Lower lobe of right lung (tissue), 2 donors: ENCODE measurements around the gene CPNE7. TPM values are rescaled to one million over a fixed set of nuclear protein-coding genes. Genes with fewer than 3 reads are reported as not detected.
A peak's percentile ranks its signal among the peaks of the same experiment; 100 is the strongest.

Experiments
- ATAC-seq, 2 donors: fragments of 200-7000 bp; cut with Tn5 transposase; one replicate each; pipeline ENCODE4 v1.9.1; 2020 to 2022; ENCODE audit warnings: mild to moderate bottlenecking in 2 of 2, moderate library complexity in 2 of 2
- DNase-seq: peaks from one replicate; pipeline ENCODE4 v3.0.0-alpha.2; 2020
- H3K27ac ChIP-seq: fragments of 200-600 bp; one replicate; pipeline ENCODE4 v1.8.0; 2022
- H3K27me3 ChIP-seq: fragments of 200-600 bp; one replicate; pipeline ENCODE4 v1.8.0; 2022; ENCODE audit warnings: low read depth
- H3K36me3 ChIP-seq: fragments of 200-600 bp; one replicate; pipeline ENCODE4 v1.8.0; 2022; ENCODE audit warnings: mild to moderate bottlenecking
- H3K4me1 ChIP-seq: fragments of 200-600 bp; one replicate; pipeline ENCODE4 v1.8.0; 2022
- H3K4me3 ChIP-seq: fragments of 200-600 bp; one replicate; pipeline ENCODE4 v1.8.0; 2022; ENCODE audit warnings: mild to moderate bottlenecking
- H3K9me3 ChIP-seq: fragments of 200-600 bp; one replicate; pipeline ENCODE4 v1.8.0; 2022
- intact Hi-C: fragments of 100-400 bp; cut with DNase I; formaldehyde crosslinking; loops from one replicate; pipeline ENCODE4 v1.11.0; 2022
- total RNA-seq: library from RNA; stranded (reverse); fragmentation: NEBNext Ultra II Directional; extraction: Animal tissue kit (Norgen Biotek cat#: 25700); gene quantifications from one replicate; pipeline ENCODE4 v1.2.1, GENCODE V29; 2021
- TF ChIP-seq, protein P1 (sequence below): fragments of 200-600 bp; IDR thresholded peaks from one replicate; pipeline ENCODE4 v1.8.0; 2022; ENCODE audit warnings: antibody characterized with exemption, mild to moderate bottlenecking
- donor health status: DM: no; HTN: yes; CAD: no; lungs with severe emphysema.

Gene CPNE7
- total RNA-seq, 1 donor from 2014 or later = 0.35 TPM

DNA sequence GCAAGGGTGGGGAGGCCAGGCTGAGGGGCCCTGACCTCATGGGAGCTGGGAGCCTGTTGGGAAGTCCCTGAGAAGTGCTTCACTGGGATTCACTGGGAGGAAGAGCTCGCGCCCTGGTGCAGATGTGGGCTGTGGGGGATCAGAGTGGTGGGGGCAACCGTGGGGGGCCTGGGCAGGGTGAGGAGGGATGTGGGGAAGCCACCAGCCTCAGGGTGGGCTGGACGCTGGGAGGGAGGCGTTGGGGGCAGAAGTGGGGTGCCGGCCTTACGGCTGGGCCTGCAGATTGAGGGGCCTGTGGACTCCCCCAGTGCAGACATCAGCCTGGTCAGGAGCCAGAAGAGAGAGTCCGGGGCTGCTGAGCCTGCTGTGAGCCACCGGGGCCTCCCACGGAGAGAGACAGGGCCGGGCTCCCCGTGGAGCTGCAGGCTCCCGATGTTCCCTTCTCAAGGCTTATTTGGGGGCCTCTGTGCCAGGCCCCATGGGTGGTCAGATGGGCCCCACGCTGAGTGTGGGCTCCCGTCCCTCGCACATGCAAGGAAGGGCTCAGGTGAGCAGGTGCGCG, 45.7 kb downstream of the CPNE7 start:
- peaks cover 7% of the 10 kb centered on the region for H3K27me3 ChIP-seq
- no peak overlapping the region for H3K4me3 ChIP-seq
- H3K27ac ChIP-seq = no peak overlapping the region
- TF ChIP-seq, protein P1, sequence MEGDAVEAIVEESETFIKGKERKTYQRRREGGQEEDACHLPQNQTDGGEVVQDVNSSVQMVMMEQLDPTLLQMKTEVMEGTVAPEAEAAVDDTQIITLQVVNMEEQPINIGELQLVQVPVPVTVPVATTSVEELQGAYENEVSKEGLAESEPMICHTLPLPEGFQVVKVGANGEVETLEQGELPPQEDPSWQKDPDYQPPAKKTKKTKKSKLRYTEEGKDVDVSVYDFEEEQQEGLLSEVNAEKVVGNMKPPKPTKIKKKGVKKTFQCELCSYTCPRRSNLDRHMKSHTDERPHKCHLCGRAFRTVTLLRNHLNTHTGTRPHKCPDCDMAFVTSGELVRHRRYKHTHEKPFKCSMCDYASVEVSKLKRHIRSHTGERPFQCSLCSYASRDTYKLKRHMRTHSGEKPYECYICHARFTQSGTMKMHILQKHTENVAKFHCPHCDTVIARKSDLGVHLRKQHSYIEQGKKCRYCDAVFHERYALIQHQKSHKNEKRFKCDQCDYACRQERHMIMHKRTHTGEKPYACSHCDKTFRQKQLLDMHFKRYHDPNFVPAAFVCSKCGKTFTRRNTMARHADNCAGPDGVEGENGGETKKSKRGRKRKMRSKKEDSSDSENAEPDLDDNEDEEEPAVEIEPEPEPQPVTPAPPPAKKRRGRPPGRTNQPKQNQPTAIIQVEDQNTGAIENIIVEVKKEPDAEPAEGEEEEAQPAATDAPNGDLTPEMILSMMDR = no peak
- no peaks in the 10 kb centered on the region for H3K9me3 ChIP-seq
- ATAC-seq (no peak), DNase-seq (no peak)
- intact Hi-C loops = no loop called here
- H3K4me1 ChIP-seq = no peaks in the 10 kb centered on the region
- no peaks in the 10 kb centered on the region for H3K36me3 ChIP-seq

GRCh38 chr16:89621698-89622409, 46.3 kb downstream of the CPNE7 start:
- intact Hi-C loops = no loop called here
- Histone ChIP-seq H3K36me3 (no peaks in the 10 kb centered on the region), H3K9me3 (no peaks in the 10 kb centered on the region), H3K4me3 (no peak overlapping the region), H3K27ac (no peak overlapping the region), H3K4me1 (no peaks in the 10 kb centered on the region), H3K27me3 (peaks cover 7% of the 10 kb centered on the region)
- ATAC-seq (no peak), DNase-seq (no peak)
- TF ChIP-seq, protein P1 = no peak

DNA sequence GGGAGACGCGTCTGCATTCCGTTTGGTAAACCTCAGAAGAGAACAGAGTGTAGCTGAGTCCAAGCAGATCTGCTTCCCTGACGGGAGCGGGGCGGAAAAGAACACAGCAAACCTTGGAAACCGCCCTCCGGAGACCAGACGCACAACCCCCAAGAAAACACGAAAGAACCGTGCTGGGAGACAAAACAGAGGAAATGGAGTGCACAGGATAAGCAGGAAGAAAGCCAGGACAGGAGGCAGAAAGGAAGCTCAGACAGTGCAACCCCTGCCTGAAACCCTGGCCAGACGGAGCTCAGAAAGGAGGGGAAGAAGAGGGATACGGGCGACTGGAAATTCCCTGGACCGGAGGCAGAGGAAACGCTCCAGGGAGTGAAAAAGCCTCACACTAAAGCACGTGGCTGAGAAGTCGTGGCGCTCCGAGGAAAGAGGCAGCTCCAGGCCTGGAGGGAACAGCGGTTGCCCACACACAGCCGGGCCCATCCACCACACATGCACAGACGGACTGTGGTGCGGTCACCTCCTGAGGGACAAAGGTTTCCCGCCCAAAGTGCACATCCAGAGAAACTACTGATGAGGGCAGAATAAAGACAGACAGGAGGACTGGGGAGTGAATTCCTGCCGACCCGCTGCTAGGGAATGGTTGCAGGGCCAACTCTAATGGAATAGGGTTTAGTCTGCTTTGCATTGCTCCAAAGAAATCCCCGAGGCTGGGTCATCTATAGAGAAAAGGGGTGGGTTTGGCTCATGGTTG, 48.1 kb downstream of the CPNE7 start:
- DNase-seq (no peak), ATAC-seq (peak; percentile 20 to 47)
- Histone ChIP-seq H3K4me1 (no peaks in the 10 kb centered on the region), H3K4me3 (no peak overlapping the region), H3K9me3 (no peaks in the 10 kb centered on the region), H3K27ac (peak overlapping the region; percentile 76), H3K36me3 (no peaks in the 10 kb centered on the region), H3K27me3 (peaks cover 7% of the 10 kb centered on the region)
- intact Hi-C loops = no loop called here
- TF ChIP-seq, protein P1 = no peak

DNA sequence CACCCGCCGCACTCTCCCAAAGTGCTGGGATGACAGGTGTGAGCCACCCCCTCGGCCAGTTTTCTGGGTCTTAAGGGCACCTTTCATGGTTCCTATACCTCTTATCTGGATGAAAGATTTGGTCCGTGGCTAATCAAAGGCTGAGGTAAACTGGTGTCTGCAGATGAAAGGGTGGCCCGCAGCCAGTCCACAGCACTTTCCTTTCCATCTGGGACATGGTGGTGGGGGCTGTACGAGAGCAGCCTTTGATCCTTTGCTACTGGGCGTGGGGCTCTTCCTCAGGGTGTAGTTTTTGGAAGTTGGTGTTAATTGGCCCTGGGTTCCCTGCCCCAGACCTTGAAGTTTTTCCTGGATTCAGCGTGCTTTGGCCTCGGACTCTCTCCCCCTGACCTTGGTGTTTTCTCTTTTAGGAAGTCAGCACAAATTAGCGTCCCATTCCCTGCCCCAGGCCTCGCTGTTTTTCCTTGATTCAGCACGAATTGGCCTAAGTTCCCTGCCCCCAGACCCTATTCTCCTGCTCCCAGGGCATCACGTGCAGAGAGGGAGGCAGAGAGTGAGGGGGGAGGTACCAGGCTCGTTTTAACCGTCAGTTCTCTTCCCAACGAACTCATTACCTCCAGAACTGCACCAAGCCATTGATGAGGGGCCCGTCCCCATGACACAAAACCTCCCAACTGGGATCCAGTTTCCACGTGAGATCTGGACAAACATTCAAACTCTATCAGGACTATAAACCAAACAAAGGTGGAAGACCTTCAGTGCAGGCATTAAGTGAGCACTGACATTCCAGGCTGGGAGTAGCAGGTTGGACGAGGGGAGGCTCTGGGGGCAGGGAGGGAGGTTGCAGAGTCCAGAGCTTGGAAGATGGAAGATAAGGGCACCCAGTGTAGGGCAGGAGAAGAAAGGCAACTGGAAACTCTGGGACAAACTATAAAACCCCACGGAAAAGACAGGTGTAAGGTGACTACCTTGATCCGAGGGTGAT, 49.5 kb downstream of the CPNE7 start:
- peaks cover 7% of the 10 kb centered on the region for H3K27me3 ChIP-seq
- H3K36me3 ChIP-seq = no peaks in the 10 kb centered on the region
- no peak overlapping the region for H3K27ac ChIP-seq
- intact Hi-C loops = no loop called here
- TF ChIP-seq, protein P1 = no peak
- H3K4me3 ChIP-seq = no peak overlapping the region
- DNase-seq = no peak
- no peak for ATAC-seq
- no peaks in the 10 kb centered on the region for H3K9me3 ChIP-seq
- H3K4me1 ChIP-seq = no peaks in the 10 kb centered on the region
